ENCODE data around the gene WWOX. TPM values are rescaled to one million over a fixed set of nuclear protein-coding genes. Genes with fewer than 3 reads are reported as not detected.

Gene WWOX
- total and polyA plus RNA-seq, 2 donors (not counting 1 experiment from before 2014, with no cell fraction given) = 10.5 to 42.3 TPM

DNA sequence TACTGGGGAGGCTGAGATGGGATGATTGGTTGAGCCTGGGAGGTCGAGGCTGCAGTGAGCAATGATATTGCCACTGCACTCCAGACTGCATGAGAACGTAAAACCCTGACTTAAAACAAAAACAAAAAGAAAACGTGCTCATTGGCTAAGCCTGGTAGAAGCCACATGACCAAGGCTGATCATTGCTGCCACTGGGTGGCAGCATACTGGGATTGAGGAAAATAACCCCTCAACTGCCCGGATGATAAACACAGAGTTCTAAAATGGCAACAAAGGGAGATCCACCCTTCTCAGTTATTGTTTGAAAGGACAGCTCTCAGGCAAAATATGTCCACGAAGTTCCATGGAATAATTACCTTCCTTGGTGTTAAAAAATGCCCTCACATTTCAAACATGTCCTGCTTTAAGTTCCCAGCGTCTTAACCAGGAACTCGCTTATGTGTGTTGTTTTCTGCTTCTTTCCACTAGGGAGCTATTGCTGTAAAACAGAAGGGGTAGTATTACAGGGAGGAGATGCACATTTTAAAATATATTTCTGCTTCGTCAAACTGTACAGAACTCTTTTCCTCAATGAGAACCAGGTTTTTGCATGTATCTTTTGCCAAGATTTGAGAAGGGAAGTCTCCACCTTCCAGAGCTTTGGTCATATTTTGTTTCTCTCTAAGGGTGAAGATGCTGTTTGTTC lies 825.8 kb downstream of the WWOX start:
- Histone ChIP-seq H3K79me2 (ENCODE audit: control insufficient read depth, insufficient read depth, low read length) (no peaks in the 10 kb centered on the region), H3K4me3 (ENCODE audit: control extremely low read depth in 1 of 5, extremely low read depth in 1 of 5, insufficient read depth in 1 of 5, low read depth in 2 of 5, low read length in 4 of 5) (no peak overlapping the region), H3K4me2 (replicated peaks; ENCODE audit: low read depth, low read length, poor library complexity, severe bottlenecking) (no peak overlapping the region), H4K20me1 (ENCODE audit: control insufficient read depth, insufficient read depth, low read length, poor library complexity, severe bottlenecking) (no peaks in the 10 kb centered on the region), H3K9me3 (ENCODE audit: control extremely low read depth in 1 of 3, control insufficient read depth in 2 of 3, insufficient read depth in 1 of 3, low read length in 2 of 3) (peaks cover 0 to 18% (median 15%) of the 10 kb centered on the region in 3 donors), H3K9ac (ENCODE audit: low read length) (no peak overlapping the region), H3K27ac (ENCODE audit: low read length in 2 of 2) (no peak overlapping the region), H2AFZ (ENCODE audit: insufficient read depth, low read depth, low read length, poor library complexity, severe bottlenecking) (no peak overlapping the region), H3K36me3 (replicated peaks in 1 of 2; ENCODE audit: control extremely low read depth in 1 of 2, control insufficient read depth in 1 of 2, extremely low read depth in 1 of 2, insufficient read depth in 2 of 2, low read length in 1 of 2) (no peaks in the 10 kb centered on the region), H3K4me1 (ENCODE audit: control insufficient read depth in 2 of 2, insufficient read depth in 2 of 2, low read length in 2 of 2) (no peaks in the 10 kb centered on the region), H3K27me3 (replicated peaks in 1 of 4; ENCODE audit: control extremely low read depth in 1 of 4, control insufficient read depth in 3 of 4, insufficient read depth in 4 of 4, low read length in 3 of 4) (no peaks in the 10 kb centered on the region)
- ChIA-PET POLR2A (no interaction called here), CTCF (interaction anchor here (1.1 to 3.3 kb wide), 5 partner anchors 64 to 676 kb away, joined by 3 to 12 read pairs (median 4); partner anchors contain the start of gene MAF)
- WGBS (ENCODE audit: insufficient coverage) = 71% methylated on average over 4 of the region's 8 CpGs
- ATAC-seq (ENCODE audit: low read depth) = no peak
- Mint-ChIP-seq H3K9me3 (ENCODE audit: insufficient read depth) (peaks cover 8% of the 10 kb centered on the region), H3K27ac (no peak overlapping the region), H3K4me1 (no peaks in the 10 kb centered on the region), H3K4me3 (no peak overlapping the region), H3K27me3 (peaks cover 9% of the 10 kb centered on the region)
- TF ChIP-seq, protein P1, sequence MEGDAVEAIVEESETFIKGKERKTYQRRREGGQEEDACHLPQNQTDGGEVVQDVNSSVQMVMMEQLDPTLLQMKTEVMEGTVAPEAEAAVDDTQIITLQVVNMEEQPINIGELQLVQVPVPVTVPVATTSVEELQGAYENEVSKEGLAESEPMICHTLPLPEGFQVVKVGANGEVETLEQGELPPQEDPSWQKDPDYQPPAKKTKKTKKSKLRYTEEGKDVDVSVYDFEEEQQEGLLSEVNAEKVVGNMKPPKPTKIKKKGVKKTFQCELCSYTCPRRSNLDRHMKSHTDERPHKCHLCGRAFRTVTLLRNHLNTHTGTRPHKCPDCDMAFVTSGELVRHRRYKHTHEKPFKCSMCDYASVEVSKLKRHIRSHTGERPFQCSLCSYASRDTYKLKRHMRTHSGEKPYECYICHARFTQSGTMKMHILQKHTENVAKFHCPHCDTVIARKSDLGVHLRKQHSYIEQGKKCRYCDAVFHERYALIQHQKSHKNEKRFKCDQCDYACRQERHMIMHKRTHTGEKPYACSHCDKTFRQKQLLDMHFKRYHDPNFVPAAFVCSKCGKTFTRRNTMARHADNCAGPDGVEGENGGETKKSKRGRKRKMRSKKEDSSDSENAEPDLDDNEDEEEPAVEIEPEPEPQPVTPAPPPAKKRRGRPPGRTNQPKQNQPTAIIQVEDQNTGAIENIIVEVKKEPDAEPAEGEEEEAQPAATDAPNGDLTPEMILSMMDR (IDR thresholded peaks at IDR 0.05) = peak; percentile 41
- no peak for TF ChIP-seq EZH2 (IDR thresholded peaks at IDR 0.05; ENCODE audit: borderline replicate concordance, insufficient read depth, low read depth, low read length, poor library complexity, severe bottlenecking)
- intact Hi-C loops (cut with micrococcal nuclease) = loop anchor here (1.0 kb wide), 1 partner anchor 122 kb away; no protein-coding TSS in a partner anchor
- peak; percentile 36 for DNase-seq

DNA sequence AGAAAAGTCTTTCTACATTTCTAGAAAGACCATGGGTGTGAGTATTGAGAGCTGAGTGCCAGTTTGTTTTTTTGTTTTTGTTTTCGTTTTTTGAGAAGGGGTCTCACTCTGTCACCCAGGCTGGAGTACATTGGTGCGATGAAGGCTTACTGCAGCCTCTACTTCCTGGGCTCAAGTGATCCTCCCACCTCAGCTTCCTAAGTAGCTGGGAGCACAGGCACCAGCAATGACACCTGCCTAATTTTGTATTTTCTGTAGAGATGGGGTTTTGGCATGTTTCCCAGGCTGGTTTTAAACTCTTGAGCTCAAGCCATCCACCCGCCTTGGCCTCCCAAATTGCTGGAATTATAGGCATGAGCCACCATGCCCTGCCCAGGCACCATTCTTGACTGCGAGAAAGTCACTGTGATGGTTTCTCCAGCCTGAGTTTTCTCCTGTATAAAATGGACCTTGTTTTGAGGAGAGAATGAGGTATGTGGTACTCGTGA lies 827.3 kb downstream of the WWOX start:
- H3K27me3 Mint-ChIP-seq = peaks cover 9% of the 10 kb centered on the region
- no peaks in the 10 kb centered on the region for H3K79me2 ChIP-seq (ENCODE audit: control insufficient read depth, insufficient read depth, low read length)
- H3K27ac ChIP-seq (ENCODE audit: low read length in 2 of 2) = no peak overlapping the region
- no peak overlapping the region for H3K4me3 ChIP-seq (ENCODE audit: control extremely low read depth in 1 of 5, extremely low read depth in 1 of 5, insufficient read depth in 1 of 5, low read depth in 2 of 5, low read length in 4 of 5)
- no peak overlapping the region for H3K4me3 Mint-ChIP-seq
- no peaks in the 10 kb centered on the region for H4K20me1 ChIP-seq (ENCODE audit: control insufficient read depth, insufficient read depth, low read length, poor library complexity, severe bottlenecking)
- POLR2A ChIA-PET = no interaction called here
- no peaks in the 10 kb centered on the region for H3K4me1 ChIP-seq (ENCODE audit: control insufficient read depth in 2 of 2, insufficient read depth in 2 of 2, low read length in 2 of 2)
- ATAC-seq (ENCODE audit: low read depth) (no peak), DNase-seq (no peak)
- no peak overlapping the region for H3K4me2 ChIP-seq (replicated peaks; ENCODE audit: low read depth, low read length, poor library complexity, severe bottlenecking)
- 87% methylated on average over 5 of the region's 5 CpGs for WGBS (ENCODE audit: insufficient coverage)
- H3K9me3 ChIP-seq (ENCODE audit: control extremely low read depth in 1 of 3, control insufficient read depth in 2 of 3, insufficient read depth in 1 of 3, low read length in 2 of 3) = peaks cover 0 to 14% (median 7%) of the 10 kb centered on the region in 3 donors
- H3K27me3 ChIP-seq (replicated peaks in 1 of 4; ENCODE audit: control extremely low read depth in 1 of 4, control insufficient read depth in 3 of 4, insufficient read depth in 4 of 4, low read length in 3 of 4) = no peaks in the 10 kb centered on the region
- H3K9me3 Mint-ChIP-seq (ENCODE audit: insufficient read depth) = peaks cover 4% of the 10 kb centered on the region
- CTCF ChIA-PET = interaction anchor here (1.3 to 3.3 kb wide), 2 partner anchors 13 to 119 kb away, joined by 3 to 12 read pairs; no protein-coding TSS in a partner anchor
- H3K9ac ChIP-seq (ENCODE audit: low read length) = no peak overlapping the region
- H2AFZ ChIP-seq (ENCODE audit: insufficient read depth, low read depth, low read length, poor library complexity, severe bottlenecking) = no peak overlapping the region
- no peaks in the 10 kb centered on the region for H3K4me1 Mint-ChIP-seq
- TF ChIP-seq, protein P1 (IDR thresholded peaks at IDR 0.05) = no peak
- no peak for TF ChIP-seq EZH2 (IDR thresholded peaks at IDR 0.05; ENCODE audit: borderline replicate concordance, insufficient read depth, low read depth, low read length, poor library complexity, severe bottlenecking)
- H3K27ac Mint-ChIP-seq = no peak overlapping the region
- no peaks in the 10 kb centered on the region for H3K36me3 ChIP-seq (replicated peaks in 1 of 2; ENCODE audit: control extremely low read depth in 1 of 2, control insufficient read depth in 1 of 2, extremely low read depth in 1 of 2, insufficient read depth in 2 of 2, low read length in 1 of 2)
- intact Hi-C loops (cut with micrococcal nuclease) = no loop called here
